IPS DF 4.7 (cell line): ENCODE data around the gene STAC2.

Source experiments
- DNase-seq: peaks from one replicate; pipeline ENCODE4 v3.0.0-alpha.2; 2013; ENCODE audit warnings: low spot score; ENCODE audit errors: extremely low read depth

STAC2 gene

DNA sequence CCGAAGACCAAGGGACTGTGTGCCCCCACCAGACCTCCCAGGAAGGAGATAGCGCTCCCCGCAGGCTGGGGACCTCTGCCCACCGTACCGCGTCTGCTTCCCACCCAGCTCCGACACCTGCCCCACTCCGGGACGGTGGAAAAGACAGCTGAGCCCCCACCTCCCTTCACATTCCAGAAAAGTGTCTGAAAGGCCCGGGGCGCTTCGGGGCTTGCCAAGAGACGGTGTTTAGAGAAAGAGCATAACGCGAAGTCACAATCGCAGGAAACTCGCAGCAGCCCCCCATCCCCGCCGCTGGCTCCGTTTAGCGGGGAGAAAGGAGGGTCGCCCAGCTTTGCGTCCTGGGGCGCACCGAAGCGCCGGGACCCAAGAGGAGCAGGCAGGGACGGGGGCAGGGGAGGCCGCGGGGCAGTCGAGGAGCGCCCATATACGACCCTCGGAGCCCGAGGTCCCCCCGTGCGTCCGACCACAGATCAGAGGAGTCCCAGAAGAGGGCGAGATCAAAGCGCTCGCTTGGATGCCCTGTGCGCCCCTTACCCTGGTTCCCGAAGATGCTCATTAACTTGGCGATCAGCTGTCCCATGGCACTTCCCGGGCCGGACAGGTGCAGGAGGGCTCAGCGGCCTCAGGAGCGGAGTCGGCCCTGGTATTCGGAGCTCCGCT, 60.4 kb downstream of the STAC2 start:
- DNase-seq: no peak

DNA sequence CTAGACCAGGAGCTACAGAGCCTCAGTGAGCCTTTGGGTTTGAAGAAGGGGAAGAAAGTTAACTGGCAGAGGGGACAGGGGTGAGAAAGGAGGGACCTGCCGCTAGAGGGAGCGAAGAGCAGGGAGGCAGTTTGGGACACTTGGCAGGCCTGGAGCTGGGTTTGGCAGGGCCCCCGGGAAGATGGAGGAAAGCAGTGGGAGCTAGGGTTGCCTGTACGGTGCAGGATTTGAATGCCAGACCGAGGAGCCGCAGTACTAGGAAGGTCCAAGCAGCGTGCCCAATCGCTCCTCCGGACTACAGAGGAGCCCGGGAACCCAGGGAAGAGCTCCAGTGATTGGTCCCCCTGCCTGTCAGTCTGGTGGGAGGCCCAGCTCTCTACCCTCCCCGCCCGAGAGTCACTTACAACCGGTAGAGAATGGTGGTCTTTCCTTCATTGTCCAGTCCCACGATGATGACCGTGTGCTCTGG, 61.0 kb downstream of the STAC2 start:
- peak; percentile 83 for DNase-seq

DNA sequence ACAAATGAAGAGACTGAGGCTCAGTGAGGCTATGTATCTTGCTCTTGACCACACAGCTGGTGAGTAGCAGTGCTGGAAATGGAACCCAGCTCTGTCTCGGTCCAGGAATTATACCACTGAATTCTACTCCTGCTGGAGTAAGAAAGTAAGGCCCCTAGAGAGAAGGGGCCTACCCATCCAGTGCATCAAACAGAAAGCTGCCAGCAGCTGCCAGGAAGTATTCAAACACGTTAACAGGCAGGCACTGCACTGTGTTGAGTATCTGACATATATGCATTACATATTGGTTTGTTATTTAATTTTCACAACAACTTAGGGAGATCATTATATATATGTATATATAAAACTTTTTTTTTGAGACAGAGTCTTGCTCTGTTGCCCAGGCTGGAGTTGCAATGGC, 63.8 kb downstream of the STAC2 start:
- DNase-seq: no peak
